HG03521 (cell line): Measurements from ENCODE around the gene KCNJ9.
"Not testable (repeated sequence)": the region's sequence is repeated elsewhere in the genome, so short reads cannot be mapped to it uniquely, and the experiment has no call there.

Experiments used
- ATAC-seq: cut with Tn5 transposase; IDR thresholded peaks from one replicate; pipeline ENCODE4 v1.9.1; 2021; ENCODE audit warnings: mild to moderate bottlenecking, moderate library complexity; ENCODE audit not compliant: unreplicated experiment

The KCNJ9 gene

GRCh38 chr1:160081261-160081936, at the start of gene KCNJ9:
KCNJ9 (plus strand) TSS chr1:160081538; CDS start chr1:160084031, 2,493 bp downstream.
- no peak for ATAC-seq

GRCh38 chr1:160032165-160032820, 49.0 kb upstream of the KCNJ9 start:
- ATAC-seq: peak; percentile 4

- ATAC-seq: no peak
These were observed 40.9 kb upstream of the KCNJ9 start for GRCh38 chr1:160040476-160040875.

- ATAC-seq: no peak
These were observed 37.8 kb upstream of the KCNJ9 start for GRCh38 chr1:160043543-160043942.

- no peak for ATAC-seq
These were observed 35.7 kb upstream of the KCNJ9 start for GRCh38 chr1:160045653-160046052.

- no peak for ATAC-seq
These were observed 34.7 kb upstream of the KCNJ9 start for GRCh38 chr1:160046494-160047110.

GRCh38 chr1:160047111-160047991, 34.0 kb upstream of the KCNJ9 start:
- ATAC-seq: no peak

- ATAC-seq: no peak
These were observed 33.0 kb upstream of the KCNJ9 start for GRCh38 chr1:160048335-160048734.

GRCh38 chr1:160049101-160049500, 32.2 kb upstream of the KCNJ9 start:
- no peak for ATAC-seq

GRCh38 chr1:160050182-160050581, 31.2 kb upstream of the KCNJ9 start:
- not testable (repeated sequence) for ATAC-seq

- ATAC-seq: no peak
These were observed 30.7 kb upstream of the KCNJ9 start for GRCh38 chr1:160050619-160051018.

GRCh38 chr1:160052936-160053335, 28.4 kb upstream of the KCNJ9 start:
- ATAC-seq: no peak

- no peak for ATAC-seq
These were observed 27.6 kb upstream of the KCNJ9 start for GRCh38 chr1:160053548-160054365.

GRCh38 chr1:160056648-160057169, 24.6 kb upstream of the KCNJ9 start:
- no peak for ATAC-seq

GRCh38 chr1:160058087-160058486, 23.3 kb upstream of the KCNJ9 start:
- no peak for ATAC-seq

- no peak for ATAC-seq
These were observed 19.7 kb upstream of the KCNJ9 start for GRCh38 chr1:160061369-160062229.

- ATAC-seq: no peak
These were observed 19.2 kb upstream of the KCNJ9 start for GRCh38 chr1:160062230-160062532.

- no peak for ATAC-seq
These were observed 18.2 kb upstream of the KCNJ9 start for GRCh38 chr1:160063176-160063575.

- no peak for ATAC-seq
These were observed 17.2 kb upstream of the KCNJ9 start for GRCh38 chr1:160064164-160064563.
